Tibial nerve (tissue), 4 donors: ENCODE data around the gene OR52K1. TPM values are rescaled to one million over a fixed set of nuclear protein-coding genes. Genes with fewer than 3 reads are reported as not detected.

Experiments
- DNase-seq, 2 donors: peaks; one replicate each; pipeline ENCODE4 v3.0.0-alpha.2; 2019; ENCODE audit warnings: low spot score in 2 of 2
- H3K27ac ChIP-seq, 4 donors: fragments of 200-600 bp; sonication (generic) in 3 of 4; one replicate each; pipeline ENCODE4 v1.5.1; 2017 to 2019; ENCODE audit warnings: mild to moderate bottlenecking in 1 of 4
- H3K27me3 ChIP-seq, 2 donors: fragments of 200-600 bp; sonication (generic) in 1 of 2; one replicate each; pipeline versions ENCODE4 v1.5.1 to v1.6.0; 2017 to 2019
- H3K36me3 ChIP-seq, 3 donors: fragments of 200-600 bp; sonication (generic); one replicate each; pipeline ENCODE4 v1.5.1; 2018 to 2019
- H3K4me1 ChIP-seq, 4 donors: fragments of 200-600 bp; sonication (generic) in 3 of 4; one replicate each; pipeline ENCODE4 v1.5.1; 2017 to 2019
- H3K4me3 ChIP-seq, 4 donors: fragments of 200-600 bp; sonication (generic) in 3 of 4; one replicate each; pipeline ENCODE4 v1.5.1; 2017 to 2019; ENCODE audit warnings: mild to moderate bottlenecking in 1 of 4, moderate library complexity in 1 of 4
- H3K9me3 ChIP-seq, 4 donors: fragments of 200-600 bp; sonication (generic) in 3 of 4; one replicate each; pipeline ENCODE4 v1.5.1; 2017 to 2019
- CTCF ChIP-seq, 5 experiments: fragments of 200-600 bp in 3 of 5; fragments of 450-650 bp in 2 of 5; sonication (generic) in 3 of 5; IDR thresholded peaks; one replicate each; pipeline ENCODE4 v1.5.1; 2016 to 2019; ENCODE audit warnings: antibody characterized with exemption in 5 of 5, mild to moderate bottlenecking in 3 of 5, moderate library complexity in 2 of 5
- EP300 ChIP-seq, 2 donors: sonication (generic); formaldehyde crosslinking; IDR thresholded peaks; one replicate each; pipeline ENCODE4 v1.6.1; 2017; ENCODE audit warnings: antibody characterized with exemption in 2 of 2, mild to moderate bottlenecking in 1 of 2
- POLR2A ChIP-seq, 2 donors: fragments of 450-650 bp; IDR thresholded peaks; one replicate each; pipeline ENCODE4 v1.6.1; 2017; ENCODE audit warnings: antibody characterized with exemption in 2 of 2, mild to moderate bottlenecking in 2 of 2, moderate library complexity in 2 of 2
- WGBS, 2 donors: methylation state at CpG; one replicate each; pipeline ENCODE4 v1.1.5; 2018; 5-methylcytosine and 5-hydroxymethylcytosine counted together
- total RNA-seq, 4 donors: library from RNA; depleted of rRNA; stranded (reverse); fragments of >200 nt; gene quantifications; one replicate each; pipeline ENCODE4 v1.1.0, GENCODE V29; 2016

OR52K1 gene
- total RNA-seq, 4 donors from 2014 or later: not detected

- 82 to 88% methylated on average over 4 of the region's 4 CpGs for WGBS, 2 donors
- Histone ChIP-seq H3K4me1 (peaks cover 0 to 7% (median 2%) of the 10 kb centered on the region in 4 donors), H3K4me3 (no peak overlapping the region)
Measured at GRCh38 chr11:4491878-4492606, 9.6 kb downstream of the OR52K1 start.

GRCh38 chr11:4493480-4493818 lies 11.0 kb downstream of the OR52K1 start:
- Histone ChIP-seq H3K4me1 (peaks cover 0 to 7% (median 2%) of the 10 kb centered on the region in 4 donors), H3K36me3 (no peaks in the 10 kb centered on the region), H3K27ac (no peak overlapping the region), H3K9me3 (no peaks in the 10 kb centered on the region), H3K27me3 (no peaks in the 10 kb centered on the region), H3K4me3 (no peak overlapping the region)
- WGBS, 2 donors: 36 to 39% methylated on average over 5 of the region's 5 CpGs
- no peak for DNase-seq
- TF ChIP-seq EP300 (IDR thresholded peaks at IDR 0.05) (no peak), POLR2A (IDR thresholded peaks at IDR 0.05) (no peak)

More at GRCh38 chr11:4491878-4492606, 9.6 kb downstream of the OR52K1 start:
- Histone ChIP-seq H3K9me3 (no peaks in the 10 kb centered on the region), H3K36me3 (no peaks in the 10 kb centered on the region), H3K27me3 (no peaks in the 10 kb centered on the region), H3K27ac (no peak overlapping the region)
- no peak for DNase-seq
- no peak for TF ChIP-seq POLR2A (IDR thresholded peaks at IDR 0.05)
- no peak for TF ChIP-seq CTCF (IDR thresholded peaks at IDR 0.05)
- TF ChIP-seq EP300 (IDR thresholded peaks at IDR 0.05): no peak

- no peak for DNase-seq
- no peak overlapping the region for H3K27ac ChIP-seq
- TF ChIP-seq EP300 (IDR thresholded peaks at IDR 0.05) (no peak), POLR2A (IDR thresholded peaks at IDR 0.05) (no peak), CTCF (IDR thresholded peaks at IDR 0.05) (no peak)
- peaks cover 0 to 7% (median 2%) of the 10 kb centered on the region in 4 donors for H3K4me1 ChIP-seq
- no peak overlapping the region for H3K4me3 ChIP-seq
- WGBS, 2 donors: 34 to 41% methylated on average over 7 of the region's 7 CpGs
- H3K36me3 ChIP-seq: no peaks in the 10 kb centered on the region
- H3K9me3 ChIP-seq: no peaks in the 10 kb centered on the region
- no peaks in the 10 kb centered on the region for H3K27me3 ChIP-seq
Measured at GRCh38 chr11:4495487-4495886, 13.0 kb downstream of the OR52K1 start.

- Histone ChIP-seq H3K4me1 (peaks cover 0 to 7% (median 2%) of the 10 kb centered on the region in 4 donors), H3K27me3 (no peaks in the 10 kb centered on the region), H3K4me3 (no peak overlapping the region), H3K9me3 (no peaks in the 10 kb centered on the region), H3K27ac (no peak overlapping the region), H3K36me3 (no peaks in the 10 kb centered on the region)
- no peak for TF ChIP-seq CTCF (IDR thresholded peaks at IDR 0.05)
- no peak for TF ChIP-seq EP300 (IDR thresholded peaks at IDR 0.05)
- TF ChIP-seq POLR2A (IDR thresholded peaks at IDR 0.05): no peak
- DNase-seq: no peak
- WGBS, 2 donors: 61 to 67% methylated on average over 6 of the region's 6 CpGs
Measured at GRCh38 chr11:4495986-4496385, 13.5 kb downstream of the OR52K1 start.

- TF ChIP-seq CTCF (IDR thresholded peaks at IDR 0.05): no peak
- TF ChIP-seq EP300 (IDR thresholded peaks at IDR 0.05): no peak
- no peak for TF ChIP-seq POLR2A (IDR thresholded peaks at IDR 0.05)
- no peaks in the 10 kb centered on the region for H3K27me3 ChIP-seq
- H3K27ac ChIP-seq: no peak overlapping the region
- 71 to 73% methylated on average over 15 of the region's 15 CpGs for WGBS, 2 donors
- no peaks in the 10 kb centered on the region for H3K36me3 ChIP-seq
- no peak for DNase-seq
- no peaks in the 10 kb centered on the region for H3K9me3 ChIP-seq
- no peak overlapping the region for H3K4me3 ChIP-seq
- peaks cover 0 to 7% (median 2%) of the 10 kb centered on the region in 4 donors for H3K4me1 ChIP-seq
Measured at GRCh38 chr11:4496557-4497248, 14.3 kb downstream of the OR52K1 start.
